ENCODE data around the gene FXR2.

DNA sequence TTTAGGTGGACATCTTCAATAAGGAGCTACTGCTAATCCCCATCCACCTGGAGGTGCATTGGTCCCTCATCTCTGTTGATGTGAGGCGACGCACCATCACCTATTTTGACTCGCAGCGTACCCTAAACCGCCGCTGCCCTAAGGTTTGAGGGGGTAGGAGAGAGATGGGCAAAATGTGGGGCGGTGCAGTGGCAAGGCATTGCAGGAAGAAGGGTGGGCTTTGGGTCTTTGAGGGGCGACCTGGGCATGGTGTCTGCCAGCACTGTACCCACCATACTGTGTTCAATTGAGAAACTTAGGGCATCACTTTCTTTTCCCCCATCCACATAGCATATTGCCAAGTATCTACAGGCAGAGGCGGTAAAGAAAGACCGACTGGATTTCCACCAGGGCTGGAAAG lies 44.3 kb downstream of the FXR2 start:
- TF ChIP-seq, protein P1, sequence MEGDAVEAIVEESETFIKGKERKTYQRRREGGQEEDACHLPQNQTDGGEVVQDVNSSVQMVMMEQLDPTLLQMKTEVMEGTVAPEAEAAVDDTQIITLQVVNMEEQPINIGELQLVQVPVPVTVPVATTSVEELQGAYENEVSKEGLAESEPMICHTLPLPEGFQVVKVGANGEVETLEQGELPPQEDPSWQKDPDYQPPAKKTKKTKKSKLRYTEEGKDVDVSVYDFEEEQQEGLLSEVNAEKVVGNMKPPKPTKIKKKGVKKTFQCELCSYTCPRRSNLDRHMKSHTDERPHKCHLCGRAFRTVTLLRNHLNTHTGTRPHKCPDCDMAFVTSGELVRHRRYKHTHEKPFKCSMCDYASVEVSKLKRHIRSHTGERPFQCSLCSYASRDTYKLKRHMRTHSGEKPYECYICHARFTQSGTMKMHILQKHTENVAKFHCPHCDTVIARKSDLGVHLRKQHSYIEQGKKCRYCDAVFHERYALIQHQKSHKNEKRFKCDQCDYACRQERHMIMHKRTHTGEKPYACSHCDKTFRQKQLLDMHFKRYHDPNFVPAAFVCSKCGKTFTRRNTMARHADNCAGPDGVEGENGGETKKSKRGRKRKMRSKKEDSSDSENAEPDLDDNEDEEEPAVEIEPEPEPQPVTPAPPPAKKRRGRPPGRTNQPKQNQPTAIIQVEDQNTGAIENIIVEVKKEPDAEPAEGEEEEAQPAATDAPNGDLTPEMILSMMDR (IDR thresholded peaks at IDR 0.05) = no peak
- no peak for TF ChIP-seq NR2C2 (CRISPR knock-in tag; IDR thresholded peaks at IDR 0.05)
- TF ChIP-seq FOXP1 (CRISPR knock-in tag; IDR thresholded peaks at IDR 0.05; ENCODE audit: borderline replicate concordance) = no peak
- TF ChIP-seq, protein P2, sequence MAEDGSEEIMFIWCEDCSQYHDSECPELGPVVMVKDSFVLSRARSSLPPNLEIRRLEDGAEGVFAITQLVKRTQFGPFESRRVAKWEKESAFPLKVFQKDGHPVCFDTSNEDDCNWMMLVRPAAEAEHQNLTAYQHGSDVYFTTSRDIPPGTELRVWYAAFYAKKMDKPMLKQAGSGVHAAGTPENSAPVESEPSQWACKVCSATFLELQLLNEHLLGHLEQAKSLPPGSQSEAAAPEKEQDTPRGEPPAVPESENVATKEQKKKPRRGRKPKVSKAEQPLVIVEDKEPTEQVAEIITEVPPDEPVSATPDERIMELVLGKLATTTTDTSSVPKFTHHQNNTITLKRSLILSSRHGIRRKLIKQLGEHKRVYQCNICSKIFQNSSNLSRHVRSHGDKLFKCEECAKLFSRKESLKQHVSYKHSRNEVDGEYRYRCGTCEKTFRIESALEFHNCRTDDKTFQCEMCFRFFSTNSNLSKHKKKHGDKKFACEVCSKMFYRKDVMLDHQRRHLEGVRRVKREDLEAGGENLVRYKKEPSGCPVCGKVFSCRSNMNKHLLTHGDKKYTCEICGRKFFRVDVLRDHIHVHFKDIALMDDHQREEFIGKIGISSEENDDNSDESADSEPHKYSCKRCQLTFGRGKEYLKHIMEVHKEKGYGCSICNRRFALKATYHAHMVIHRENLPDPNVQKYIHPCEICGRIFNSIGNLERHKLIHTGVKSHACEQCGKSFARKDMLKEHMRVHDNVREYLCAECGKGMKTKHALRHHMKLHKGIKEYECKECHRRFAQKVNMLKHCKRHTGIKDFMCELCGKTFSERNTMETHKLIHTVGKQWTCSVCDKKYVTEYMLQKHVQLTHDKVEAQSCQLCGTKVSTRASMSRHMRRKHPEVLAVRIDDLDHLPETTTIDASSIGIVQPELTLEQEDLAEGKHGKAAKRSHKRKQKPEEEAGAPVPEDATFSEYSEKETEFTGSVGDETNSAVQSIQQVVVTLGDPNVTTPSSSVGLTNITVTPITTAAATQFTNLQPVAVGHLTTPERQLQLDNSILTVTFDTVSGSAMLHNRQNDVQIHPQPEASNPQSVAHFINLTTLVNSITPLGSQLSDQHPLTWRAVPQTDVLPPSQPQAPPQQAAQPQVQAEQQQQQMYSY (CRISPR knock-in tag; IDR thresholded peaks at IDR 0.05) = no peak
- TF ChIP-seq ZNF121 (CRISPR knock-in tag; IDR thresholded peaks at IDR 0.05) = no peak
- no peak for TF ChIP-seq CBFB (CRISPR knock-in tag; IDR thresholded peaks at IDR 0.05; ENCODE audit: low read depth)
- TF ChIP-seq, protein P3, sequence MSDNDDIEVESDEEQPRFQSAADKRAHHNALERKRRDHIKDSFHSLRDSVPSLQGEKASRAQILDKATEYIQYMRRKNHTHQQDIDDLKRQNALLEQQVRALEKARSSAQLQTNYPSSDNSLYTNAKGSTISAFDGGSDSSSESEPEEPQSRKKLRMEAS (CRISPR knock-in tag; IDR thresholded peaks at IDR 0.05) = no peak
- no peak for TF ChIP-seq PRRX2 (CRISPR knock-in tag; IDR thresholded peaks at IDR 0.05)
- TF ChIP-seq, protein P4, sequence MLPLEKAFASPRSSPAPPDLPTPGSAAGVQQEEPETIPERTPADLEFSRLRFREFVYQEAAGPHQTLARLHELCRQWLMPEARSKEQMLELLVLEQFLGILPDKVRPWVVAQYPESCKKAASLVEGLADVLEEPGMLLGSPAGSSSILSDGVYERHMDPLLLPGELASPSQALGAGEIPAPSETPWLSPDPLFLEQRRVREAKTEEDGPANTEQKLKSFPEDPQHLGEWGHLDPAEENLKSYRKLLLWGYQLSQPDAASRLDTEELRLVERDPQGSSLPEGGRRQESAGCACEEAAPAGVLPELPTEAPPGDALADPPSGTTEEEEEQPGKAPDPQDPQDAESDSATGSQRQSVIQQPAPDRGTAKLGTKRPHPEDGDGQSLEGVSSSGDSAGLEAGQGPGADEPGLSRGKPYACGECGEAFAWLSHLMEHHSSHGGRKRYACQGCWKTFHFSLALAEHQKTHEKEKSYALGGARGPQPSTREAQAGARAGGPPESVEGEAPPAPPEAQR (CRISPR knock-in tag; IDR thresholded peaks at IDR 0.05) = no peak
- no peak for TF ChIP-seq GABPB1 (CRISPR knock-in tag; IDR thresholded peaks at IDR 0.05)
- no peak for TF ChIP-seq SMAD3 (CRISPR knock-in tag; IDR thresholded peaks at IDR 0.05; ENCODE audit: borderline replicate concordance)
- TF ChIP-seq, protein P5, sequence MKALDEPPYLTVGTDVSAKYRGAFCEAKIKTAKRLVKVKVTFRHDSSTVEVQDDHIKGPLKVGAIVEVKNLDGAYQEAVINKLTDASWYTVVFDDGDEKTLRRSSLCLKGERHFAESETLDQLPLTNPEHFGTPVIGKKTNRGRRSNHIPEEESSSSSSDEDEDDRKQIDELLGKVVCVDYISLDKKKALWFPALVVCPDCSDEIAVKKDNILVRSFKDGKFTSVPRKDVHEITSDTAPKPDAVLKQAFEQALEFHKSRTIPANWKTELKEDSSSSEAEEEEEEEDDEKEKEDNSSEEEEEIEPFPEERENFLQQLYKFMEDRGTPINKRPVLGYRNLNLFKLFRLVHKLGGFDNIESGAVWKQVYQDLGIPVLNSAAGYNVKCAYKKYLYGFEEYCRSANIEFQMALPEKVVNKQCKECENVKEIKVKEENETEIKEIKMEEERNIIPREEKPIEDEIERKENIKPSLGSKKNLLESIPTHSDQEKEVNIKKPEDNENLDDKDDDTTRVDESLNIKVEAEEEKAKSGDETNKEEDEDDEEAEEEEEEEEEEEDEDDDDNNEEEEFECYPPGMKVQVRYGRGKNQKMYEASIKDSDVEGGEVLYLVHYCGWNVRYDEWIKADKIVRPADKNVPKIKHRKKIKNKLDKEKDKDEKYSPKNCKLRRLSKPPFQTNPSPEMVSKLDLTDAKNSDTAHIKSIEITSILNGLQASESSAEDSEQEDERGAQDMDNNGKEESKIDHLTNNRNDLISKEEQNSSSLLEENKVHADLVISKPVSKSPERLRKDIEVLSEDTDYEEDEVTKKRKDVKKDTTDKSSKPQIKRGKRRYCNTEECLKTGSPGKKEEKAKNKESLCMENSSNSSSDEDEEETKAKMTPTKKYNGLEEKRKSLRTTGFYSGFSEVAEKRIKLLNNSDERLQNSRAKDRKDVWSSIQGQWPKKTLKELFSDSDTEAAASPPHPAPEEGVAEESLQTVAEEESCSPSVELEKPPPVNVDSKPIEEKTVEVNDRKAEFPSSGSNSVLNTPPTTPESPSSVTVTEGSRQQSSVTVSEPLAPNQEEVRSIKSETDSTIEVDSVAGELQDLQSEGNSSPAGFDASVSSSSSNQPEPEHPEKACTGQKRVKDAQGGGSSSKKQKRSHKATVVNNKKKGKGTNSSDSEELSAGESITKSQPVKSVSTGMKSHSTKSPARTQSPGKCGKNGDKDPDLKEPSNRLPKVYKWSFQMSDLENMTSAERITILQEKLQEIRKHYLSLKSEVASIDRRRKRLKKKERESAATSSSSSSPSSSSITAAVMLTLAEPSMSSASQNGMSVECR (CRISPR knock-in tag; IDR thresholded peaks at IDR 0.05; ENCODE audit: borderline replicate concordance) = no peak
- TF ChIP-seq, protein P6, sequence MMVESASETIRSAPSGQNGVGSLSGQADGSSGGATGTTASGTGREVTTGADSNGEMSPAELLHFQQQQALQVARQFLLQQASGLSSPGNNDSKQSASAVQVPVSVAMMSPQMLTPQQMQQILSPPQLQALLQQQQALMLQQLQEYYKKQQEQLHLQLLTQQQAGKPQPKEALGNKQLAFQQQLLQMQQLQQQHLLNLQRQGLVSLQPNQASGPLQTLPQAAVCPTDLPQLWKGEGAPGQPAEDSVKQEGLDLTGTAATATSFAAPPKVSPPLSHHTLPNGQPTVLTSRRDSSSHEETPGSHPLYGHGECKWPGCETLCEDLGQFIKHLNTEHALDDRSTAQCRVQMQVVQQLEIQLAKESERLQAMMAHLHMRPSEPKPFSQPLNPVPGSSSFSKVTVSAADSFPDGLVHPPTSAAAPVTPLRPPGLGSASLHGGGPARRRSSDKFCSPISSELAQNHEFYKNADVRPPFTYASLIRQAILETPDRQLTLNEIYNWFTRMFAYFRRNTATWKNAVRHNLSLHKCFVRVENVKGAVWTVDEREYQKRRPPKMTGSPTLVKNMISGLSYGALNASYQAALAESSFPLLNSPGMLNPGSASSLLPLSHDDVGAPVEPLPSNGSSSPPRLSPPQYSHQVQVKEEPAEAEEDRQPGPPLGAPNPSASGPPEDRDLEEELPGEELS (CRISPR knock-in tag; IDR thresholded peaks at IDR 0.05) = no peak
